Measurements from ENCODE around the gene GHRH. TPM values are rescaled to one million over a fixed set of nuclear protein-coding genes. Genes with fewer than 3 reads are reported as not detected.

GHRH gene
- total RNA-seq, 2 donors from 2014 or later: not detected

DNA sequence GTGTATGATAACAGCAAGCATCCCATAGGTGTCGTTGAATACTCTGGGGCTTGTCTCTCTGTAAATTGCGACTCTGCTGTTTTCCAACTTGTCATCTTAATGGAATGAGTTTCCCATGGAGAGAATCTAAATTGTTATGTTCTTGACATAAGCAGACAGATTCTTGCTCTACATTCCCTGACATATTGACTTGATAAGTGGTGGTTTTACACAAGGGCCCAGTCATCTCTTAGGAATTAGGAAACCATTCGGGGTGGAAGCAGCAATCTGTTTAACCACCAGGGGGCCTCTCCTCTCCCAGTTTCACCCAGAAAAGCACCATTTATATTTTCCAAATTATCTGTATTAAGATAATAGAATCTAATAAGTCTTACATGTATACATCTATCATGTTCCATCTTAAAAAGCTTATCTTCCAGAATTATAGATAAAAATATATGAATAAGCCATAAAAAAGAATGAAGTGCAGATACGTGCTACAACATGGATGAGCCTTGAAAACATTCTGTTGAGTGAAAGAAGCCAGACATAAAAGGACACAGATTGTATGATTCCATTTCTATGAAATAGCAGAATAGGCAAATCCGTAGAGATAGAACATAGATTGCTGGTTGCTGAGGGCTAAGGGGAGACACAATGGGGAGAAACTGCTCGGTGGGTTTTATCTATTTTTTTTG lies 59.2 kb downstream of the GHRH start:
- peaks cover 5% of the 10 kb centered on the region for H3K4me1 ChIP-seq
- H3K4me3 ChIP-seq: no peak overlapping the region
- intact Hi-C loops (cut with DNase I): no loop called here
- peaks cover 17 to 40% of the 10 kb centered on the region in 2 donors for H3K36me3 ChIP-seq (replicated peaks in 1 of 2; ENCODE audit: insufficient read depth in 1 of 2, low read depth in 2 of 2)
- H3K27ac ChIP-seq: peak overlapping the region; percentile 3 to 68 (median 40)
- WGBS, 2 donors: 67 to 73% methylated on average over 6 of the region's 6 CpGs
- H3K27me3 ChIP-seq: no peaks in the 10 kb centered on the region
- TF ChIP-seq POLR2A (IDR thresholded peaks at IDR 0.05): no peak
- TF ChIP-seq, protein P1, sequence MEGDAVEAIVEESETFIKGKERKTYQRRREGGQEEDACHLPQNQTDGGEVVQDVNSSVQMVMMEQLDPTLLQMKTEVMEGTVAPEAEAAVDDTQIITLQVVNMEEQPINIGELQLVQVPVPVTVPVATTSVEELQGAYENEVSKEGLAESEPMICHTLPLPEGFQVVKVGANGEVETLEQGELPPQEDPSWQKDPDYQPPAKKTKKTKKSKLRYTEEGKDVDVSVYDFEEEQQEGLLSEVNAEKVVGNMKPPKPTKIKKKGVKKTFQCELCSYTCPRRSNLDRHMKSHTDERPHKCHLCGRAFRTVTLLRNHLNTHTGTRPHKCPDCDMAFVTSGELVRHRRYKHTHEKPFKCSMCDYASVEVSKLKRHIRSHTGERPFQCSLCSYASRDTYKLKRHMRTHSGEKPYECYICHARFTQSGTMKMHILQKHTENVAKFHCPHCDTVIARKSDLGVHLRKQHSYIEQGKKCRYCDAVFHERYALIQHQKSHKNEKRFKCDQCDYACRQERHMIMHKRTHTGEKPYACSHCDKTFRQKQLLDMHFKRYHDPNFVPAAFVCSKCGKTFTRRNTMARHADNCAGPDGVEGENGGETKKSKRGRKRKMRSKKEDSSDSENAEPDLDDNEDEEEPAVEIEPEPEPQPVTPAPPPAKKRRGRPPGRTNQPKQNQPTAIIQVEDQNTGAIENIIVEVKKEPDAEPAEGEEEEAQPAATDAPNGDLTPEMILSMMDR (IDR thresholded peaks at IDR 0.05): peak in 6 of 7 experiments; percentile 55 to 84 (median 63)
- H3K9me3 ChIP-seq: no peaks in the 10 kb centered on the region
- ATAC-seq (peak; percentile 76), DNase-seq (peak; percentile 35 to 51 (median 47))

DNA sequence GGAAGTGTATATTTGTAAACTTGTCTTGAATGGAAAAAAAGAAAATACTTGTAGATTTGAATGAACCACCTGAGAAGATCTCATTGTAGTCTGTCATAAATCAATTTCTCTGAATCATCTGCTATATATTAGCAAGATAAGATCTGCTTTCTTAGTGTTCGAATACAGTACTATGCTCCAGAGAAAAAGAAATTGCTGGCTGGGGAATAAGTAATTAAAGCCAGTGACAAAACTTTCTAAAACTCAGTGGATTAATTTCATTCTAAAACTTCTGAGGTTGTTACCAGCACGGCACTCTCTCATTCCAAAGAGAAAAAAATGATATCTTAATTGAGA lies 59.8 kb downstream of the GHRH start:
- no peak overlapping the region for H3K4me3 ChIP-seq
- WGBS, 2 donors: 67 to 75% methylated on average over 2 of the region's 2 CpGs
- TF ChIP-seq, protein P1 (IDR thresholded peaks at IDR 0.05): no peak
- TF ChIP-seq POLR2A (IDR thresholded peaks at IDR 0.05): no peak
- no peak for ATAC-seq
- peaks cover 11 to 35% of the 10 kb centered on the region in 2 donors for H3K36me3 ChIP-seq (replicated peaks in 1 of 2; ENCODE audit: insufficient read depth in 1 of 2, low read depth in 2 of 2)
- H3K9me3 ChIP-seq: no peaks in the 10 kb centered on the region
- peaks cover 5% of the 10 kb centered on the region for H3K4me1 ChIP-seq
- intact Hi-C loops (cut with DNase I): no loop called here
- H3K27me3 ChIP-seq: no peaks in the 10 kb centered on the region
- DNase-seq: no peak
- H3K27ac ChIP-seq: peak overlapping the region; percentile 3 to 68 (median 40)

Other genes with a start within 250 kb of the GHRH start
- gene RBL1, start 165.8 kb downstream of the GHRH start, total RNA-seq: 10 to 100 TPM in 1 of 2 donors, 1 to 10 TPM in 1; 4.4 to 11.9 TPM
- gene RPN2, start 82.5 kb downstream of the GHRH start, total RNA-seq: 100 to 1,000 TPM in 1 of 2 donors, 10 to 100 TPM in 1; 70.0 to 111 TPM
- 10 to 100 TPM in 1 of 2 donors, under 1 TPM in 1; 0.78 to 13.5 TPM for gene MROH8, start 82.3 kb downstream of the GHRH start, total RNA-seq
- gene MANBAL, start 27.8 kb upstream of the GHRH start, total RNA-seq: 10 to 100 TPM in 1 of 2 donors, 1 to 10 TPM in 1; 8.6 to 11.9 TPM
- gene SRC, start 84.3 kb upstream of the GHRH start, total RNA-seq: 10 to 100 TPM; 25.9 to 35.3 TPM